HEK293T (cell line): Measurements from ENCODE around the gene SLC2A6.

Experiments used
- CTCF ChIA-PET: fragments of 350-600 bp; formaldehyde crosslinking; extraction: SDS; loops from one replicate; lab custom pipeline; 2021; ENCODE audit warnings: antibody characterized with exemption, inconsistent platforms; lab: Yijun Ruan, JAX
- POLR2A ChIA-PET: fragments of 350-600 bp; formaldehyde crosslinking; extraction: SDS; loops from one replicate; lab custom pipeline; 2020; ENCODE audit warnings: antibody characterized with exemption, inconsistent platforms; lab: Yijun Ruan, JAX
- DNase-seq: peaks from one replicate; pipeline ENCODE4 v3.0.0; 2012; ENCODE audit warnings: mixed read lengths; ENCODE audit errors: extremely low spot score
- ARNT ChIP-seq: fragments of 450-650 bp; IDR thresholded peaks from 2 replicates; pipeline ENCODE4 v1.6.1; 2017; ENCODE audit warnings: mild to moderate bottlenecking
- BHLHE40 ChIP-seq: fragments of 450-650 bp; IDR thresholded peaks from 2 replicates; pipeline ENCODE4 v1.6.1; 2016; ENCODE audit warnings: mild to moderate bottlenecking, moderate library complexity, borderline replicate concordance
- CTBP1 ChIP-seq: fragments of 450-650 bp; IDR thresholded peaks from 2 replicates; pipeline ENCODE4 v1.6.1; 2016; ENCODE audit warnings: borderline replicate concordance
- ELF4 ChIP-seq: fragments of 450-650 bp; IDR thresholded peaks from 2 replicates; pipeline ENCODE4 v1.6.1; 2017; ENCODE audit warnings: antibody characterized with exemption
- FOXA1 ChIP-seq: fragments of 450-650 bp; IDR thresholded peaks from 2 replicates; pipeline ENCODE4 v1.6.1; 2016; ENCODE audit warnings: mild to moderate bottlenecking
- FOXK2 ChIP-seq: fragments of 450-650 bp; IDR thresholded peaks from 2 replicates; pipeline ENCODE4 v1.6.1; 2016; ENCODE audit warnings: mild to moderate bottlenecking
- FOXM1 ChIP-seq: fragments of 450-650 bp; IDR thresholded peaks from 2 replicates; pipeline ENCODE4 v1.6.1; 2017; ENCODE audit warnings: mild to moderate bottlenecking, borderline replicate concordance
- HDGF ChIP-seq: fragments of 450-650 bp; IDR thresholded peaks from 2 replicates; pipeline ENCODE4 v1.6.1; 2017; ENCODE audit warnings: antibody characterized with exemption, borderline replicate concordance
- L3MBTL2 ChIP-seq: fragments of 450-650 bp; conservative IDR thresholded peaks from 2 replicates; pipeline ENCODE4 v1.6.1; 2016; ENCODE audit warnings: mild to moderate bottlenecking
- LEF1 ChIP-seq: fragments of 450-650 bp; IDR thresholded peaks from 2 replicates; pipeline ENCODE4 v1.6.1; 2017; ENCODE audit warnings: mild to moderate bottlenecking, borderline replicate concordance
- NFRKB ChIP-seq: fragments of 450-650 bp; IDR thresholded peaks from 2 replicates; pipeline ENCODE4 v1.6.1; 2016; ENCODE audit warnings: mild to moderate bottlenecking, moderate library complexity
- SP1 ChIP-seq: fragments of 450-650 bp; IDR thresholded peaks from 2 replicates; pipeline ENCODE4 v1.6.1; 2017
- SUZ12 ChIP-seq: fragments of 450-650 bp; IDR thresholded peaks from 2 replicates; pipeline ENCODE4 v1.6.1; 2016; ENCODE audit warnings: mild to moderate bottlenecking
- TARDBP ChIP-seq: fragments of 450-650 bp; IDR thresholded peaks from 2 replicates; pipeline ENCODE4 v1.6.1; 2016
- ZNF384 ChIP-seq: fragments of 450-650 bp; IDR thresholded peaks from 2 replicates; pipeline ENCODE4 v1.6.1; 2016
- TF ChIP-seq, protein P1 (sequence below): fragments of 450-650 bp; IDR thresholded peaks from 2 replicates; pipeline ENCODE4 v1.6.1; 2016

The SLC2A6 gene

GRCh38 chr9:133473743-133474142 lies 5.2 kb downstream of the SLC2A6 start:
- ChIA-PET POLR2A (no interaction called here), CTCF (no interaction called here)
- DNase-seq, result no peak
- TF ChIP-seq CTBP1 (no peak), L3MBTL2 (no peak), FOXM1 (no peak), ARNT (no peak), SUZ12 (no peak), ELF4 (no peak), SP1 (no peak), ZNF384 (no peak), TARDBP (no peak), FOXA1 (no peak)
- TF ChIP-seq, protein P1, sequence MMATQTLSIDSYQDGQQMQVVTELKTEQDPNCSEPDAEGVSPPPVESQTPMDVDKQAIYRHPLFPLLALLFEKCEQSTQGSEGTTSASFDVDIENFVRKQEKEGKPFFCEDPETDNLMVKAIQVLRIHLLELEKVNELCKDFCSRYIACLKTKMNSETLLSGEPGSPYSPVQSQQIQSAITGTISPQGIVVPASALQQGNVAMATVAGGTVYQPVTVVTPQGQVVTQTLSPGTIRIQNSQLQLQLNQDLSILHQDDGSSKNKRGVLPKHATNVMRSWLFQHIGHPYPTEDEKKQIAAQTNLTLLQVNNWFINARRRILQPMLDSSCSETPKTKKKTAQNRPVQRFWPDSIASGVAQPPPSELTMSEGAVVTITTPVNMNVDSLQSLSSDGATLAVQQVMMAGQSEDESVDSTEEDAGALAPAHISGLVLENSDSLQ, result no peak

DNA sequence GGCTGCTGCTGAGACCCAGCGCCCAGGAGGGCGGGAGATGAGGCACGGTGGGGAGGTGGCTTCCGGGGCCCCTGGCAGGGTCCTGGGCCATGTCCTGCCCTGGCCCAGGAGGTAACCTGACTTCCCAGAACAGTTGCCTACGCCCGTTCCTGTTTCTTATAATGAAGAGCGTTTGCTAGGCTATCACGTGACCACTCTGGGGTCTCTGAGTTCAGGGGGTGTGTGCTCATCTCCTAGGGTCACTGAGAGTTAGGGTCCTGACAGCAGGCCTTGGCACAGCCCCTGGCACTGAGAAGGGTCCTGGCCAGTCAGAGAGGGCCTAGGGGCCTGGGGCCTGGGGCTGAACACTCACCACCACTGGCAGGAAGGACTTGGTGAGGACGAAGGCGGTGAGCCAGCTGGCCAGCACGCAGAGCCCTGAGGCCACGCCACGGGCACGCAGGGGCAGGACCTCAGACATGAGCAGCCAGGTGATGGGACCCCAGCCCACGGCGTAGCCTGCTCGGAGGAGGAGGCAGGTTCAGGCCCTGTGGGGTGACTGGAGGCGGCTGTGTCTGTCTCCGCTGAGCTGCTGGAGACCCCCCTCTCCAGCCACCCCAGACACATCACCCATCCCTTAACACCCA lies 6.0 kb downstream of the SLC2A6 start:
- no peak for DNase-seq
- CTCF ChIA-PET, result no interaction called here
- TF ChIP-seq SUZ12 (no peak), FOXK2 (no peak), ZNF384 (no peak), BHLHE40 (no peak), NFRKB (no peak), ELF4 (no peak), TARDBP (no peak), HDGF (no peak), LEF1 (no peak), SP1 (no peak), FOXM1 (no peak), FOXA1 (no peak), CTBP1 (no peak), L3MBTL2 (no peak)
- TF ChIP-seq, protein P1, result no peak
- POLR2A ChIA-PET, result no interaction called here

DNA sequence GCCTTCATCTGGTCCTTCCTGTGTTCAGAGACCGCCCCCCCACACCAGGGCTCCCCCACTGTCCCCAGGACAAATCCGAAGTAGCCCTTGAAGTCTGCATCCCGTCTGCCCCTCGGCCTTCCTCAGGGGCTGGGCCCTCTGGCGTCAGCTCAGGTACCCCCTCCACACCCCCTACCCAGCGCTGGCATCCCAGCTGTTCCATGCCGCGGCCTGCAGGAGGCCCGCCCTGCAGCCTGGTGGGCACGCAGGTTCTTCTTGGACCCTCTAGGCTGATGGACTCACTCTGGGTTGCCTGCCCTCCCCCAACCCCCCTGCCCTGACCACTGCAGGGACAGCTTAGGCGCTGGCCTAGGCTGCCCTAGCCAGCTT lies 6.6 kb downstream of the SLC2A6 start:
- ChIA-PET POLR2A (interaction anchor here (0.6 kb wide), 1 partner anchor 13 kb away, joined by 3 read pairs; no protein-coding TSS in a partner anchor), CTCF (no interaction called here)
- DNase-seq, result no peak
- no peak for TF ChIP-seq FOXA1
- TF ChIP-seq ZNF384, result no peak
- no peak for TF ChIP-seq LEF1
- no peak for TF ChIP-seq CTBP1
- TF ChIP-seq FOXM1, result no peak
- no peak for TF ChIP-seq L3MBTL2
- TF ChIP-seq NFRKB, result no peak
- no peak for TF ChIP-seq ARNT
- no peak for TF ChIP-seq SP1
- no peak for TF ChIP-seq FOXK2
- no peak for TF ChIP-seq SUZ12
- no peak for TF ChIP-seq ELF4
- TF ChIP-seq TARDBP, result no peak
- TF ChIP-seq BHLHE40, result no peak
- no peak for TF ChIP-seq HDGF
- TF ChIP-seq, protein P1, result no peak

GRCh38 chr9:133471551-133472276 lies 7.2 kb downstream of the SLC2A6 start:
- no peak for TF ChIP-seq ZNF384
- no peak for TF ChIP-seq FOXK2
- TF ChIP-seq NFRKB, result no peak
- no peak for DNase-seq
- ChIA-PET POLR2A (interaction anchor here (0.6 kb wide), 1 partner anchor 12 kb away, joined by 3 read pairs; no protein-coding TSS in a partner anchor), CTCF (no interaction called here)

- TF ChIP-seq L3MBTL2, result no peak
- no peak for TF ChIP-seq BHLHE40
- no peak for TF ChIP-seq ELF4
- TF ChIP-seq FOXA1, result no peak
- TF ChIP-seq FOXM1, result no peak
- no peak for TF ChIP-seq HDGF
- no peak for TF ChIP-seq SP1
- no peak for DNase-seq
- CTCF ChIA-PET, result no interaction called here
- POLR2A ChIA-PET, result no interaction called here
Observed at GRCh38 chr9:133470988-133471387, 7.9 kb downstream of the SLC2A6 start.

GRCh38 chr9:133470427-133470924 lies 8.4 kb downstream of the SLC2A6 start:
- ChIA-PET POLR2A (no interaction called here), CTCF (no interaction called here)
- DNase-seq, result no peak
- TF ChIP-seq FOXA1 (no peak), FOXK2 (no peak), LEF1 (no peak), HDGF (no peak), FOXM1 (no peak), TARDBP (no peak), L3MBTL2 (no peak), CTBP1 (no peak), SUZ12 (no peak), BHLHE40 (no peak), NFRKB (no peak), SP1 (no peak), ZNF384 (no peak), ELF4 (no peak), ARNT (no peak)
- TF ChIP-seq, protein P1, result no peak
